GM18951 (cell line): ENCODE measurements around the gene PHYHIPL.

ENCODE experiments used
- POLR2A ChIP-seq: IDR thresholded peaks from 4 replicates; pipeline ENCODE4 v1.6.1; 2011; ENCODE audit warnings: mild to moderate bottlenecking; ENCODE audit not compliant: insufficient read length, insufficient read depth; ENCODE audit errors: extremely low read depth
- in situ Hi-C: fragments of 300-500 bp; cut with MboI; formaldehyde crosslinking; loops from one replicate; pipeline ENCODE4 v1.12.0; 2022; ENCODE audit warnings: low sequenced_read_pairs, mixed read lengths, inconsistent platforms; ENCODE audit not compliant: unreplicated experiment

The PHYHIPL gene

GRCh38 chr10:59255463-59255862 is 79.0 kb downstream of the PHYHIPL start:
- in situ Hi-C loops, result no loop called here
- no peak for TF ChIP-seq POLR2A

- in situ Hi-C loops, result no loop called here
These were observed 80.8 kb downstream of the PHYHIPL start for GRCh38 chr10:59257224-59257623.

GRCh38 chr10:59258890-59259289 is 82.4 kb downstream of the PHYHIPL start:
- in situ Hi-C loops, result no loop called here

More at GRCh38 chr10:59257224-59257623, 80.8 kb downstream of the PHYHIPL start:
- TF ChIP-seq POLR2A, result no peak

GRCh38 chr10:59265141-59265540 is 88.7 kb downstream of the PHYHIPL start:
- no peak for TF ChIP-seq POLR2A
- in situ Hi-C loops, result no loop called here

More at GRCh38 chr10:59258890-59259289, 82.4 kb downstream of the PHYHIPL start:
- TF ChIP-seq POLR2A, result no peak

GRCh38 chr10:59266321-59266720 is 89.9 kb downstream of the PHYHIPL start:
- TF ChIP-seq POLR2A, result no peak
- in situ Hi-C loops, result no loop called here

GRCh38 chr10:59268460-59268859 is 92.0 kb downstream of the PHYHIPL start:
- TF ChIP-seq POLR2A, result no peak
- in situ Hi-C loops, result no loop called here

GRCh38 chr10:59269651-59270050 is 93.2 kb downstream of the PHYHIPL start:
- in situ Hi-C loops, result no loop called here
- no peak for TF ChIP-seq POLR2A

- in situ Hi-C loops, result no loop called here
- no peak for TF ChIP-seq POLR2A
These were observed 94.0 kb downstream of the PHYHIPL start for GRCh38 chr10:59270492-59270891.

- no peak for TF ChIP-seq POLR2A
- in situ Hi-C loops, result no loop called here
These were observed 94.7 kb downstream of the PHYHIPL start for GRCh38 chr10:59271160-59271559.

GRCh38 chr10:59272061-59272460 is 95.6 kb downstream of the PHYHIPL start:
- TF ChIP-seq POLR2A, result no peak
- in situ Hi-C loops, result no loop called here

GRCh38 chr10:59273445-59273844 is 97.0 kb downstream of the PHYHIPL start:
- in situ Hi-C loops, result no loop called here
- no peak for TF ChIP-seq POLR2A

GRCh38 chr10:59276133-59276532 is 99.7 kb downstream of the PHYHIPL start:
- in situ Hi-C loops, result no loop called here
- no peak for TF ChIP-seq POLR2A

- in situ Hi-C loops, result no loop called here
- no peak for TF ChIP-seq POLR2A
These were observed 100.5 kb downstream of the PHYHIPL start for GRCh38 chr10:59276919-59277318.

- no peak for TF ChIP-seq POLR2A
- in situ Hi-C loops, result no loop called here
These were observed 103.0 kb downstream of the PHYHIPL start for GRCh38 chr10:59279476-59279875.

GRCh38 chr10:59279991-59280505 is 103.6 kb downstream of the PHYHIPL start:
- TF ChIP-seq POLR2A, result no peak
- in situ Hi-C loops, result no loop called here
